DMS153 (cell line): ENCODE measurements around the gene N4BP2.
"Not testable (repeated sequence)": the region's sequence is repeated elsewhere in the genome, so short reads cannot be mapped to it uniquely, and the experiment has no call there.

Source experiments
- DNase-seq: peaks from one replicate; lab custom pipeline; 2025; lab: John Stamatoyannopoulos, UW

N4BP2 gene

GRCh38 chr4:40087799-40088366 is 31.2 kb downstream of the N4BP2 start:
- DNase-seq: no peak

GRCh38 chr4:40093400-40093799 is 36.8 kb downstream of the N4BP2 start:
- DNase-seq: not testable (repeated sequence)

GRCh38 chr4:40099010-40099409 is 42.4 kb downstream of the N4BP2 start:
- no peak for DNase-seq

GRCh38 chr4:40107150-40107549 is 50.5 kb downstream of the N4BP2 start:
- DNase-seq: not testable (repeated sequence)

GRCh38 chr4:40112027-40112792 is 55.6 kb downstream of the N4BP2 start:
- DNase-seq: no peak

GRCh38 chr4:40114206-40114605 is 57.6 kb downstream of the N4BP2 start:
- no peak for DNase-seq

GRCh38 chr4:40118861-40119260 is 62.2 kb downstream of the N4BP2 start:
- DNase-seq: no peak

- no peak for DNase-seq
Observed at GRCh38 chr4:40119344-40119743, 62.7 kb downstream of the N4BP2 start.

GRCh38 chr4:40121515-40121914 is 64.9 kb downstream of the N4BP2 start:
- DNase-seq: no peak

GRCh38 chr4:40122941-40123340 is 66.3 kb downstream of the N4BP2 start:
- no peak for DNase-seq

- DNase-seq: no peak
Observed at GRCh38 chr4:40124690-40125089, 68.0 kb downstream of the N4BP2 start.

- DNase-seq: no peak
Observed at GRCh38 chr4:40130401-40131036, 73.9 kb downstream of the N4BP2 start.

GRCh38 chr4:40132816-40133215 is 76.2 kb downstream of the N4BP2 start:
- no peak for DNase-seq

GRCh38 chr4:40134206-40134917 is 77.7 kb downstream of the N4BP2 start:
- DNase-seq: no peak

GRCh38 chr4:40136202-40136601 is 79.6 kb downstream of the N4BP2 start:
- DNase-seq: not testable (repeated sequence)

- no peak for DNase-seq
Observed at GRCh38 chr4:40140196-40140595, 83.5 kb downstream of the N4BP2 start.

GRCh38 chr4:40140597-40140996 is 83.9 kb downstream of the N4BP2 start:
- not testable (repeated sequence) for DNase-seq

GRCh38 chr4:40143926-40144508 is 87.4 kb downstream of the N4BP2 start:
- DNase-seq: no peak

- no peak for DNase-seq
Observed at GRCh38 chr4:40144716-40145115, 88.1 kb downstream of the N4BP2 start.

GRCh38 chr4:40147490-40147889 is 90.8 kb downstream of the N4BP2 start:
- not testable (repeated sequence) for DNase-seq

GRCh38 chr4:40149960-40150385 is 93.3 kb downstream of the N4BP2 start:
- peak; percentile 1 for DNase-seq

GRCh38 chr4:40150932-40151331 is 94.3 kb downstream of the N4BP2 start:
- DNase-seq: no peak
